ENCODE measurements around the gene CORO1C.

Gene CORO1C

DNA sequence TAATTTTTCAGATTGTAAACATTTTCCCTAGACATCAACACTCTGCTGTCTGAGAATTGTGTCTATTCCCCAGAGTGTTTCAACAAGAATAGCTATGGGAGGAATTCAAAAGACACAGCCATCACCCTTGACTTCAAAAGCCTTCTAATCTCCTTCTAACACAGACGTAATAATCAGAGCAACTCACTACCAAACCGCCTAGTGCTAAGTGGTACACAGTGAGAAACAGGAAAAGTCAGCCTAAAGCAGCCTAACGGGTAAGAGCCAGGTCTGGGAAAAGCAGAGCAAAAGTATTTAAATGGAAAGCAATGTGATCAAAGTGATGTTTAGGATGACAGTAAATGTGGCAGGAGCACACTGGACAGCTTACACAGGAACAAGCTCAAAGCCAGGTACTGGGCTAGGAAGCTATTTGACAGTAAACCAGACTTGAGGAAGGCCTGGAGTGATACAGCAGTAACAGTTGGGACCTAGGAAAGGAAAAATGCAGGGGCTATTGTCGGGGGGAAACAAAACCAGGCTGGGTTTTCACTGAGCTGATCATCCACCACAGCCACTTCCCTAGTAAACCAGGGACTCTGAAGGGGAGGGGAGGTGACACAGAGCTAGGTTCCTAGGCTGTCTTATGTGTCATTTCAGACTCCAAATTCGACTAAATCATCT lies 29.4 kb downstream of the CORO1C start:
- POLR2A ChIA-PET = interaction anchor here (1.1 kb wide), 1 partner anchor 12 kb away, joined by 3 read pairs; no protein-coding TSS in a partner anchor

DNA sequence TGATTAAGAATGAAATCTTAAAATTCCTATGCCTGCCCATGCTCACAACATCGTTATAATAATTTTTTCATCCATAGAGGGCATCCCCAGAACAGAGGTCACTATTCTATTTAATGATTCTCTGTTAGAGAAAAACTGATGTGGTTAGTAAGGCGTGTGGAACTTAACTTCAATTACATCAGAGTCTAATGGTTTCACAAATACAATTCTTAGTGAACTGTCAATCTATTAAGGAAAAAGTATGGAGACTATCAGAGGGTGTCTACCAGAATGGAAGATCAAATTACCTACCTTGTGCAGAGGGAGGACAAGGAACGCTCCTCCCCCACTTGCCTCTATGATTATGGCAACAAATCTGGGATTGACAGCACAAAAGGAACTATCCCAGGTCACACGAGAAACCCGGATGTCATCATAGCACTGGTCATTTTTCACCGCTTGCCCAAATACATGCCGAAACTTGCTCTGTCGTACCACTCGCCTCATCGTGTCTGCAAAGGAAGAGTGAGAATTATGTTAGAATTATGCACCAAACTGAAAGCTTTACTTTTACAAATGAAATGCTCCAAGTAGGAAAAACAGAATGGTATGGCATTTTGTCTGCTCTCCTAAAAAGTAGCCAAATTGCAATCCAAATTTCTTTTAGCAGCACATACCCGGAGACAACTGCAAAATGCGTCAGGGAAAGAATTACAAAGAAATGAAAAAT lies 30.3 kb downstream of the CORO1C start:
- CTCF ChIA-PET = interaction anchor here (1.3 to 4.5 kb wide), 4 partner anchors 10 to 103 kb away, joined by 4 to 27 read pairs (median 9); no protein-coding TSS in a partner anchor
- POLR2A ChIA-PET = no interaction called here
- no peak for DNase-seq (ENCODE audit: extremely low spot score)
- TF ChIP-seq, protein P1, sequence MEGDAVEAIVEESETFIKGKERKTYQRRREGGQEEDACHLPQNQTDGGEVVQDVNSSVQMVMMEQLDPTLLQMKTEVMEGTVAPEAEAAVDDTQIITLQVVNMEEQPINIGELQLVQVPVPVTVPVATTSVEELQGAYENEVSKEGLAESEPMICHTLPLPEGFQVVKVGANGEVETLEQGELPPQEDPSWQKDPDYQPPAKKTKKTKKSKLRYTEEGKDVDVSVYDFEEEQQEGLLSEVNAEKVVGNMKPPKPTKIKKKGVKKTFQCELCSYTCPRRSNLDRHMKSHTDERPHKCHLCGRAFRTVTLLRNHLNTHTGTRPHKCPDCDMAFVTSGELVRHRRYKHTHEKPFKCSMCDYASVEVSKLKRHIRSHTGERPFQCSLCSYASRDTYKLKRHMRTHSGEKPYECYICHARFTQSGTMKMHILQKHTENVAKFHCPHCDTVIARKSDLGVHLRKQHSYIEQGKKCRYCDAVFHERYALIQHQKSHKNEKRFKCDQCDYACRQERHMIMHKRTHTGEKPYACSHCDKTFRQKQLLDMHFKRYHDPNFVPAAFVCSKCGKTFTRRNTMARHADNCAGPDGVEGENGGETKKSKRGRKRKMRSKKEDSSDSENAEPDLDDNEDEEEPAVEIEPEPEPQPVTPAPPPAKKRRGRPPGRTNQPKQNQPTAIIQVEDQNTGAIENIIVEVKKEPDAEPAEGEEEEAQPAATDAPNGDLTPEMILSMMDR (IDR thresholded peaks at IDR 0.05; ENCODE audit: control extremely low read depth, extremely low read depth, low read depth, missing control alignments) = no peak

More for the DNA sequence above, 29.4 kb downstream of the CORO1C start:
- DNase-seq (ENCODE audit: extremely low spot score) = no peak
- TF ChIP-seq, protein P1 (IDR thresholded peaks at IDR 0.05; ENCODE audit: control extremely low read depth, extremely low read depth, low read depth, missing control alignments) = no peak
- CTCF ChIA-PET = interaction anchor here (0.9 to 4.5 kb wide), 13 partner anchors 8 to 138 kb away, joined by 3 to 27 read pairs (median 4); no protein-coding TSS in a partner anchor

DNA sequence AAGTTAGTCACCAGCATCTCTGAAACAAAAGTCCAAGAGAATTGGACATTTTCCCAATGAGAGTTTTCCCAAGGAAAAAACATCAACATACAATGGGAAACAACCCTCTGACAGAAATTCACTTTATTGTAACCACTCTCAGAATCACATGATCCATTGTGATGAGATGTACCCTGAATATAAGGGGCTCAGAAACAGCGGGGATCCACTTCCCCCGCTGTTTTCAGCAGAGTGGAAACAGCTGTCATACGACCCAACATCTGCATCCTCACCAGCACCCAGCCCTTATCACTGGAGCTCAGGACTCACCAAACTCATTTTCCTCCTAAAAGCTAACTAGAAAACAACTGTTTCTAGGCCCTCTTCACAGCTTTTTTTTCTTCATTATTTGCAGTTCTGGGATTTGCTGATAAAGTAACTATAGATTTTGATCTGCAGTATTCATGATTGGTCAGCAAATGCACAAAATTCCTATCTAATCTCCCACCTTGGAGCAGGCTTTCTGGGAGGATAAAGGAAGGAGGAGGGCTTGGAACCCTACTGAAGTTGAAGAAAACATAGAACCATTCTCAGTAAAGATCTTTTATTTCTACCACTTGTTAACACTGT lies 31.3 kb downstream of the CORO1C start:
- ChIA-PET POLR2A (no interaction called here), CTCF (interaction anchor here (1.6 kb wide), 1 partner anchor 15 kb away, joined by 6 read pairs; no protein-coding TSS in a partner anchor)
- no peak for DNase-seq (ENCODE audit: extremely low spot score)
- TF ChIP-seq, protein P1 (IDR thresholded peaks at IDR 0.05; ENCODE audit: control extremely low read depth, extremely low read depth, low read depth, missing control alignments) = no peak

DNA sequence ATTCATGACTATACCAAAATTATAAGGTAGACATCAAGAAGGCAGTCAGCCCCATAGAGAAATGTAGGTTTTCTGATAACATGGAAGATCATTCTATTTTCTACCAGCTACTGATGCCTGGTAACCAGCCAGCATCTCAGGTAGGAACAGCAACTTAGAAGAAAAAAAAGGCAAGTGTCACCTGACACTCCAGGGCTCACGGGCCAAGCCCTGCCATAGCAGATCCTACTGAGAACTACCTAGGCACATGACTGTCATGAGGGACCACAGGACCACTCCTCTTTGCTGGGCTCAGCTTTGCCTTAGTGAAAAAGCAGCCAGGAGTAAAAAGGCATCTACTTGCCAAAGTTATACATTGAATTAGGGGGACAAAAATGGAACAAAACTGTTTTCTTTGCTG lies 33.4 kb downstream of the CORO1C start:
- no peak for DNase-seq (ENCODE audit: extremely low spot score)
- ChIA-PET POLR2A (no interaction called here), CTCF (interaction anchor here (0.9 to 1.6 kb wide), 4 partner anchors 18 to 106 kb away, joined by 3 to 5 read pairs (median 4); no protein-coding TSS in a partner anchor)
- TF ChIP-seq, protein P1 (IDR thresholded peaks at IDR 0.05; ENCODE audit: control extremely low read depth, extremely low read depth, low read depth, missing control alignments) = no peak

DNA sequence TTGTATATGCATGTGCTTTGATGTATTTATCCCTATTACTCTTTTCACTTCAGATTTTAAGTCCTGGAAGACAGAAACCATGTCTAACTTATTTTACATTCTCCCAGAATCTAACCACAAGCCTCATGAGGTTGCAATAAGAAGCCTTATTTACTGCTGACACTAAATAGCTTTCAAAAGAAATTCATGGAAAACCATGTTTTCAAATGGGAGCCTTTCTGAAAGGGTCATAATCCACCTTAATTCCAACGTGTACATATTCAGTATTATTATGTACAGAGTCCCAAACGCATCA lies 34.4 kb downstream of the CORO1C start:
- no peak for DNase-seq (ENCODE audit: extremely low spot score)
- TF ChIP-seq, protein P1 (IDR thresholded peaks at IDR 0.05; ENCODE audit: control extremely low read depth, extremely low read depth, low read depth, missing control alignments) = no peak
- POLR2A ChIA-PET = no interaction called here
- CTCF ChIA-PET = interaction anchor here (1.0 to 13.6 kb wide), 3 partner anchors 18 to 38 kb away, joined by 3 to 145 read pairs (median 7); no protein-coding TSS in a partner anchor

Data from GM10248 (cell line).